ENCODE measurements around the gene CYP39A1.
A peak's percentile ranks its signal among the peaks of the same experiment; 100 is the strongest.

CYP39A1 gene

DNA sequence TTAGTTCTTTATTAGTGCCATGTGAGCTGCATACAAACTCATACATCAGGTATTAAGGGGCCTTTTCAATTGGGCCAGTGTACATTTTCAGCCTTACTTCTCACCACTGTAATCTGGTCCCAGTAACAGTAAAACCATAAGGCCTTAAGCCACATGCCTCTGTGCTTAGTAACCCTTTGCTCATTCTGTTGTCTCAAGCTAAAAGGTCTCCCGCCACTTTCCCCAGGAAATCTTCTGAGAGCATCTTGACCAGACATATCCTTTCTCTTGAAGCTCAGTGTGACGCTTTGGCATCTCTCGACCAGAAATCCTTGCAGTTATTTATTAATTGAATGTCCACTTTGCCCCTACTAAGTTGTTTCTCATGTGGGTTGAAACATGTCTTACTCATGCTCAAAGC, 68.0 kb downstream of the CYP39A1 start:
- DNase-seq: peak; percentile 11

DNA sequence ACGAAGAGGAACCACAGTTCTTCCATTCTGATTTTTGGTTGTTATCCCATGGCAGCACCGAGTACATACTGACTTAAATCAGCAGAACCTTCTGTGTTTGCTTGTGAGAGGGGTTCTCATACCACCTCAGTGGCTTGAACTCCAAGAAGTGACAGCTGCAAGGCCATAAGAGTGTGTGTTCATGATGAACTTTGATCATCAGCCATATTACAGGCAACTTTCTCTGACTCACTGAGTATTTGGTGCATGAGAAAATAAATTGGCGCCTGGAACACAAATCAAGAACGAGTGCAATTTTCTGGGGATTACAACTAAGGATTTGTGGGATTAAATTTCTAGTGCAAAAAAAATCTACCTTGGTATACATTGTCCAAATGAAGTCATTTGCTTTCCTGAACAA, 68.9 kb downstream of the CYP39A1 start:
- DNase-seq: no peak

DNA sequence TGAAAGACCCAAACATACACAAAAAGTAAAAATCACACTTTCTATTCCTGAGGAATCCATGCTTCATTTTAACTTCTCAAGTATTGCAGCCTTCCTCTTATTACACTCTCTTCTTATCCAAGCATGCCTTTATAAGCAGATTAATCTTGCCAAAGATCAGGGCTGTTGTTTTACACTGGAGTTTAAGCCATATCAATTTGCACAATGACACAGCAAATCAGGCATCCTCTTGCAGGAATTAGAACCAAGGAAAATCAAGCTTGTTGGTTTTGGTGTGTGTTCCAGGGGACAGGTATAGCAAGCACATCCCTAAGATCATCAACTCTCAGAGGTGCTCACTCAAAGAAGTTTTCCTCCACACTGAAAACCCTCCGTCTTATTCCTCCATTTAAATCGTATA, 69.5 kb downstream of the CYP39A1 start:
- DNase-seq: no peak

DNA sequence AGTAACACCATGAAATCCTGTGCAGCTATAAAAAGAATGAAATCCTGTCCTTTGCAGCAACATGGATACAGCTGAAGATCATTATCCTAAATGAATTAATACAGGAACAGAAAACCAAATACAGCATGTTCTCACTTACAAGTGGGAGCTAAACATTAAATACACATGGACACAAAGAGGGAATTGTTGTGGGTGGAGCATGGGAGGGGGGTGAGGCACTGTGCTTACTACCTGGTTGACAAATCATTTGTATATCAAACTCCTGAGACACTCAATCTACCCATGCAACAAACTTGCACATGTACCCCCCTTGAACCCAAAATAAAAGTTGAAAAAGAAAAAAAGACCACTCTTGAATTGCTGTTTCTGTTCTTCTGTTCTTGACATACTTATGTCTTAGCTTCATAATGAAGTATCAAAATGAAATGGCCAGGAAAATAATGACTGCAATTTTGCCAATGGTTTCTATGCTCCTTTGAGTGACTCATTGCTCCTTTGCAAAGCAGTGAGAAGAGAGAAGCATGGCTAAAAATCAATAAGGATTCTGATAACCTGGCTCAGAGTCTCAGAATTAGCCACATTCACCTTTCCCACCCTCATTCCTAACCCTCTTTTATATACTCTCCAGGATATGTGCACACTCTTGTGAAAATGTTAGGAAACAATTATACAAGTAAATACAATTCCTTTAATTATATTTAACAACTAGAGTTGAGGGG, 71.0 kb downstream of the CYP39A1 start:
- no peak for DNase-seq

DNA sequence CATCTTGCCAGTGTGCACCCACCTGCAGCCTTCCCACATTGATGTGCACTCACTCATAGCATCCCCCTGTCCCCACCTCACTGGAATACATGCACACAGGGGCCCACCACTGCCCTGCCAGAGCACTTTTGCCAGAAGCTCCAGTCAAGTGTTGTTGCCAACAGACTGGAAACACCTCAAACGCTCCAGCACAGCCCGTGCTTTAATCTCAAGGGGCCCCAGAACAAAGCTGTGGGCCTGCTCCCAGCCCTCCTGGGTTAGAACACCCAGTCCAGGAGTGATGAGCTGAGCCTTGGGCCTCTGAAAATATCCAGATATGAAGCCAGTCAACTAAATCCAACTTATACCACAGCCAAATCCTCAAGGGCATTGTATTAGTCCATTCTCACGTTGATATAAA, 77.1 kb downstream of the CYP39A1 start:
- no peak for DNase-seq

DNA sequence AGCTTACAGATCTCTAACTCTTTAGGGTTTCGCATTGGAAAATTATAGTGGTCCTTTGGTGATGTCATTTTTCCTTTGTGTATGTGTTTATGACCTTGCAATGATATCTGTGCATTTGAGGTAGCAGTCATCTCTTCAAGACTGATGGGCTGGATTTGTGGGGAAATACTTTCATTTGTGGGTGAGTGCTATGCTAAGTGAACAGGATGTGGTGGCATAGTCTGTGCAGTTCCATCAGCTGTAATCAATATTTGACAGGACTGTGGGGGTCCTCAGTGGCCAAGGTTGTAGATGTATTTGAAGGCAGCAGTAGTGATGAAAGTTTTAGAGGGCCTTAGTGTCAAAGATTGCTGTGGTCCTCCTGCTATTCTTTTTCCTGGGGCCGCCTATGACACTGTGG, 79.5 kb downstream of the CYP39A1 start:
- no peak for DNase-seq

DNA sequence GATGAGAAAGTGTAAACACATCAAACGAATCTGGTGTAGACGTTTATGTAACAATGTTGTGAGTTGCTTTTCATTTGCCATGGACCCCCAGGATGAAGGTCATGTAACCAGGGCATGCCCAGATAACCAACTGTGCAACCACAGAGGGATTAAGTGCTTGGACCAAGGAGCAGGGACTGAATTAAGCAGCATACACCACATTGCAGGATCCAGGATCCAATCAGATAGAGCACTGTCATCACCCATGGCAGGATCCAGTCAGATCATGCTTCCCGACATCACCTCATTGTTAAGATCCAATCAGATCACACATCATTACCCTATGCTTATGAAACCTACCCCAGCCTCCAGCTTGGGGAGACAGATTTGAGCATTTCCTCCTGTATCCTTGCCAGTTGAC, 87.1 kb downstream of the CYP39A1 start:
- no peak for DNase-seq

DNA sequence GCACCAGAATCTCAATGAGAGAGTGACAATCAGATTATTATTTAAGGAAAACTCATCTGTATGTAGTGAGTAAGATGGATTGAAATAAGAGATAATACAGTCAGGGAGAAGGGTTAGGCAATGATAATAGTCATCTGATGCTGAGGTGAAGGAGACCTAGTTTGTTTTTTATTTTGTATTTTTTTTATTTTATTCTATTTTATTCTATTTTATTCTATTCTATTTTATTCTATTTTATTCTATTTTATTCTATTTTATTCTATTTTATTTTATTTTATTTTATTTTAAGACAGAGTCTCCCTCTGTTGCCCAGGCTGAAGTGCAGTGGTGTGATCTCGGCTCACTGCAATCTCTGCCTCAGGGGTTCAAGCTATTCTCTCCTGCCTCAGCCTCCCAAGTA, 88.7 kb downstream of the CYP39A1 start:
- no peak for DNase-seq

DNA sequence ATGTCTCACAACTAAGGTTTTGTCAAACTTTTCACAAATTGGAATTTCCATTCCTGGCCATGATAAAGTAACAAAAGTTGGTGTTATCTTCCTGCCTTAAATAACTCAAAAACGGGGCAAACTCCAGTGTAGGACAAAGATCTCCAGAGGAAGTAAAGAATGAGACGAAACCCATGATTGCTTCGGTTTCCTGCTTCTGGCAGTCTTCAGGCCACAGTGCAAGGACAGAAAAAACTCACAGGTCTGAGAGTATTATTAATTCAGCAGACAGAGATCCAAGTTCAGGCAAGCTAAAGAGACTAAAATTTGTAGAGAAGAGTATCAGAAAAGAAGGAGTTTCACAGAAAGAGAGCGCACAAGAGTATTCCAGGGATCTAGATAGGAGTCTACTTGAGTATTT, 96.6 kb downstream of the CYP39A1 start:
- DNase-seq: no peak

DNA sequence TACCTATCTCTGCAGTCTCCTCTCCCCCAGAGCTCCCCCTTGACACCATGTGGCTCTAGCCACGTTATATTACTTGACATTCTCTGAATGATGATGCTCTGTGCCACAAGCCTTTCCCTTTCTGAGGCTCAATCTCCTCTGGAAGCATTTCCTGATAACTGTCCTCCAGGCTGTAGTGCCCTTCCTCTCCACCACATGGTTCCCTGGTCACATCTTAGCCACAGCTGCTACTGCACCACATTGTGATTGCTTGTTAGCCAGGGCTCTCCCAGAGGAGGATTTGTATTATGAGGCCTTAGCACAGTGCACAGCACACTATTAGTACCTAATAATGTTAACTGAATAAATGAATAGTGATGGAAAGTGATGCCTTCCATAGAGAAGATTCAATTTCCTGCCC, 97.5 kb downstream of the CYP39A1 start:
- DNase-seq: no peak

DNA sequence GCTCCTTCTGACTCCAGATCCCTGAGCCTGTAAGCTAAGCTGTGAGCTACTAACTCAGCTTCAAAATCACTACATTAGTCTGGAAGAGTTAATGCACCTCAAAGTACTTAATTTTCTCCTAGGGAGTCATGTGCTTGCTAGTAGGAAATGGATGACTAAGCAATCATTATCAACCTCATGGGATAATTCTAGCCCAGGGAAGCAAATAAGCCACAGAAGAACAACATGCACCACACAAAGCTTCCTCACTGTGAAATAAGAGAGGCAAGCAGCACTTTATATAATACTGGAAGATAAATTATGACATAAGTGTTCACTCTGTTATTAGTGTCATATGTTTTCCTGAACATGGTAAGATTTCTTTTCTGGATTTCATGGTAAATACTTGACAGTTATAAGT, 103.5 kb downstream of the CYP39A1 start:
- no peak for DNase-seq

DNA sequence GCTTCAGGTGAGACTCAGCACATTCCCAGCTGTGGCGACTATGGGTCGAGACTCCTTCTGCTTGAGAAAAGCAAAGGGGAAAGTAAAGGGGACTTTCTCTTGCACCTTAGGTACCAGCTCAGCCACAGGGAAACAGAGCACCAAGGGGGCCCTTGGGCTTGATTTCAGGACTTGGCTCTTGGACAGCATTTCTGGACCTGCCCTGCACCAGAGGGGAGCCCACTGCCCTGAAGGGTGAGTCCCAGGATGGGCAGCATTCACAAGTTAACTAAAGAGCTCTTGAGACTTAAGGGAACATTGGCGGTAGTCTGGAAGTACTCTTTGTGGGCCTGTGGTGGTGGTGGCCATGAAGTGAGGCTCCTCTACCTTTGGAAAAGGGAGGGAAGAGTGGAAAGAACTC, 111.1 kb downstream of the CYP39A1 start:
- DNase-seq: no peak

DNA sequence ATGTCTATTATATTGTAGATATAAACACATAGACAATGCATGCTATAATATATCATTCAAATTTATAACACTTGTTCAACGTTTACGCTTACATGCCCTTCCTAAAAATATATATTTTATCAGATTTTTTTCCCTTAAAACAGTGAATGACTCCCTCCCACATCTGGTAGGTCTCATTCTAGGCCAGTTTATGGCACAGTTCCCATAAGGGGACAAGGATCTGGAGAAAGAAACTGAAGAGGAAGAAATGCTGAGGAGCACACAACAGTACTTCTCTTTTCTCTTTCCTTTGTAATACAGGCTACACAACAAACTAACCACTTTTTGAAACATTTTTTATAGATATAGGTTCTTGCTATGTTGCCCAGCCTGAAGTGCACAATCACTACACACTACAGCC, 112.8 kb downstream of the CYP39A1 start:
- DNase-seq: no peak

DNA sequence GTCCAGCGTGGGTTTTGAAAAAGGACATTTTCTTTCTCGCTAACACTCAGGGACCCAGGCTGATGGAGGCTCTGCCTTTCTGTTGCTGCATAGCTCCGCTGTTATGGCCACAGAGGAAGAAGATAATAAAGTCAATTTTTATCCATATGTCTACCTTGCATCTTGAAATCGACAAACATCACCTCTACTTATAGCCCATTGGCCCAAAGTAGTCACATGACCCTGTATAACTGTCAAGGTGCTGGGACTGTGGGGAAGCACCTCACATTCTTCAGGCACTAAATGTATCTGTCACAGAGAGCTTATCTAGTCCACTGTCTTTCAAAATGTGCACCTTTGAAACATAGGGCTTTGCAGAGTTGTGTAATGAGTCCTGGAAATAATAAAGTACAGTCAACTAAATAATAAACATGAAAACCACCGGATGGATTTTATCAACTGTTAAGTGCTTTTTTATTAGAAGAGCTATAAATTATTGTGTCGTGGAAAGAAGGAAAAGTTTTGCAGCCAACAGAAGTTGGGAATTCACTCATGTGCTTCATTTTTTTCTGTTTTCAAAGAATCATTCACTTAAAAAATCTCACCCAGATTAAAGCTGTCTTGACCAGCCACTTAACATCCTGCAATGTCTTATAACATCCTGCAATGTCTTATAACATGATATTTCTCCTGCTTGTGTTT, 113.7 kb downstream of the CYP39A1 start:
- no peak for DNase-seq

DNA sequence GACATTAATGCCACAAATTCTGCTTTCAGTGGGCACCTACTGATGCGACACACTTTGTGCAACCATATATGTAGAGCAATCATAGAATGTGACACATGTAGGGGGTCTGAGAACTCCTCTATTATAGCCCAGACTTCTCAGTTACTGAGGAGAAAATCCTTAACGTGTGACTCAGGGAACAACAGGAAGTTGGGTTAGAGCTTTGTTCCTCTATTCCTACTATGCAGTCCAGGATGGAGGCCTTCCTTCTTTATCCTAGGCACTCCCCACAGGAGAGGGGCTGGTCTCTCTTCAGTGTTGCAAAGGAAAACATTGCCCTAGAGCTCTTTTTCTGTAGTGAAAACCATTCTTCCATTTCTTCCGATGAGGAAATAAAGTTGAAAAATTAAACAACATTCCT, 121.7 kb downstream of the CYP39A1 start:
- DNase-seq: no peak

DNA sequence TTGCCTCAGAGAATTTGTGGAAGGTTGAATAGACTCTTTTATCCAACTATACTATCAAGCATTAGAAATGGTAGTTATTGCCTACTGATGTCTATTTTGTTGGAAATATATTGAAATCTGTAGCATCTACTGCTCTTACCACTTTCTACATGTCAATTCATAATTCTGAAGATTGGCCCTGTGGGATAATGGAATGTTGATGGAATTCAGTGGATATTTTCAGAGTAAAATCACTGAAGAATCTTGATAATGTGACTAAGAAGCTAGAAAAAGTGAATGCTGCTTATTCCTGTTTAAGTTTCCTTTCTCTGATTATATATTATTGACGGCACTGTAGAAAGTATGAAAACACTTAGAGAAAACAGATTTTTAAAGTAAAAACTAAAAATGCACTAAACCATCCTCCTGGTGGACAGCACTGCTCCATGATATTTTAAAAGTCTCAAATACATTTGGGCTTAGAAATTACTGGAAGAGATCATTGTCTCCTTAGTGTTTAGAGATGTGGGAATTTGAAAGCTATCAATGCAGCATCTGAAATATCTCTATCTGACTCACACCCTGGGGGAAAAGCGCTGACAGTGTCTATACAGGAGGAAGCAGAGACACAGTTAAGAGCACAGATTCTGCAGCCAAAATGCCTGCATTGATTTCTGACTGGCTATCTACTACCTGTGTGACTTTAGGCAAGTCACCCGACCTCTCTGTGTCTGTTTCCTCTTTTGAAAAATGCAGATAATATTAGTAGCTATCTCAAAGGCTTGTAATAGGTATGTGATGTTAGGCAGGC, 123.5 kb downstream of the CYP39A1 start:
- no peak for DNase-seq

DNA sequence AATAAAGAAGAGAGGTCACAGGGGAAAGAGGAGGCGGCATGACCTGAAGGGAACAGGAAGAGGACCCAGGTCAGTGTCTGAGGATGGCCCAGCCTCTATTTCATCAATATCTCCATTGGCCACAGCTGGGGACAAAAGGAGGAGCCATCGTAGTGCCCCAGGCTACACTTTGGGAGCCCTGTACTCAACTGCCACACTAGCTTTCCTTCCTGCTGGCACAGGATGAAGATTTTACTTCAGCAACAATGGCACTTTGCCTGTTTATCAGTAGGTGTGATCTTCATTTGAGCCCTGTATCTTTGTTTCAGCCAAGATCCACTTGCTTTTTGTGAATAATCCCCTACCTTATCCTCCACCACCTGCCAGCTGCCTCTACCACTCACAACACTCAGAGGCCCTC, 126.0 kb downstream of the CYP39A1 start:
- no peak for DNase-seq

DNA sequence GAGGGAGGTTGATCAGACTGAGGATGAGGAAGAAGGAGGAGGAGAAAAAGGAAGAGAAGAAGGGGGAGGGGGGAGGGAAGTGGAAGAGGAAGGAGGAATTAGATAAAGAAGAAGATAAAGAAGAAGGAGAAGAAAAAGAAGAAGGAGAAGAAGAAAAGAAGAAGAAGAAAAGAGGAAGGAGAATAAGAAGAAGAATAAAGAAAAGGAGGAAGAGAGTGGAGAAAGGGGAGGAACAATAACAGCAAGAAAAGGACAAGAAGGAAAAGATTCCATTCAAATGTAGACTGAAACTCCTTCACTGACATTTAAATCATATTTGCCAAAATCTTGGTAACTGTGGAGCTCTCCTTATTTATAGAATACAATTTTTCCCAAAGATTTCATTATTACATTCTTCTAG, 127.0 kb downstream of the CYP39A1 start:
- DNase-seq: no peak

DNA sequence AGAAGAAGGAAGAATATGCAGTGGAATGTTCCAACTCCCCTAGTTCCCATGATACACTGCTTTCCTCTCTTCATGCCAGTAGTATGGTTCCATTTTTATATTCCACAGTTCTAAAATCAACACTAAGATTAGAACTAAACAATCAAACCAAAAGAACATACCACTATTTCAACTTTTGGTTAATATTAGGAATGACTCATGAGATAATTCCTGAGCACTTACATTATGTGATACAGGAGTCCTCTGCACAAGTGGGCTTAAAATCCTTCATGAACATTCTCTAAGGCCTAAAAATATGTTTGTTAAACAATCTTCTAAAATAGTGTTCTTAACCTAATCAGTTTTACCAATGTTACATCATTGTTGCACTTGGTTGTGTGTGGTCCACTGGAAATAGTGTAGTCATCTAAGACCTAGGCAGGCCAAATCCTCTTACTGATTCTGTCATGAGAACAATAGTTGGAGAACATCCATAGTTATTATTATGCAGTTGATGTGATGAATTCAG, 131.1 kb downstream of the CYP39A1 start:
- DNase-seq: peak; percentile 5

DNA sequence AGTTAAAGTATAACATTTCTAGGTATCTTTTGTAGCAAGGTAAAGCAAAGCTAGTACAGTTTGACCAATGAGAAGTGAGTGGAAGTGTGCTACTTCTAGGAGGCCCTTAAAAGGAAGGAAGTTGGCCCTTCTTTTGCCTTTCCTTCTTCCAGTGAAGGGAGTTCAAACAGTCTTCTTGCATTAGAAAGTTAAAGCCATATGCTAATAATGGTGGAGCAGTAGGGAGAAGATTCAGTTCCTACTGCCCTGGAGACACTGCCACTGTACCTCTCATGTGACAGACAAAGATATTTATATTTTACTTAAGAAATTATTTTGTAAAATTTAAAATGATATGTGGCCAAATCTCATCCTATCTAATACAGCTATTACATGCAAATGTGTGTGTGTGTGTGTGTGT, 135.4 kb downstream of the CYP39A1 start:
- no peak for DNase-seq

DNA sequence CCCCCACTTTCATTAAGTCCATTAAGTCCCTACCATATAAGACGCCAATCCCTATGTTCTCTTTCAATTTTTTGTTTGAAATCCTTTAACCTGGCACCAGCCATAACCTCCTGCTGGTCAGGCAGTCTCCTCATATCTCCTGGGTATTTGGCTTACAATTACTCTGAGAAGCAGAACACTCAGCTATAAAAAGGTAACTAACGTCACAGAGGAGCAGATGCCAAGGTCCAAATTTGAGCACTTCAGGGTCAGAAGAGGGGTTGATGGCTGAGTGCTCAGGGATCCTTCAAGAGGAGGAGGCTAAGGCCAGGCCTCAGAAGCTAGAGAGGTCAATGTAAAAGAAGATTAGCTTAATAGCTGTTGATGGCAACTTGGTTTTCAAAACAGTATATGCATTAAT, 139.1 kb downstream of the CYP39A1 start:
- no peak for DNase-seq

DNA sequence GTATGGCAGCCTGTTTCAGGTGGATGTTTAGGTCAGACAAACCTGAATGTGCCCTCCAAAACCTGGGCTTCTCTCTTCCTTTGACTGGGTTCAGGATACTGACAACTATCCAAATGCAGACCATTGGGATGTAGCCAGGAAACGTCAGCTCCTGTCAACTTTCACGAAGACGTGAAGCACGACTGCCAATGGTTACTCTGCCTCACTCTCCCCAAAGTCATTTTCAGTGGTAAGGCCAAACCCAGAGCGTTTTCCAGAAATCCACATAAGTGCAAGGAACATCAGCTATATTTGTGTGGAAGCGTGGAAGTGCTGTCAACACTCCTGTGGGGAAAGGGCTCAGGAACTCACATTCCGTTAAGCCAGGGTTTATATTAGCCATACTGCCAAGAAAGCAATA, 141.3 kb downstream of the CYP39A1 start:
- DNase-seq: no peak

DNA sequence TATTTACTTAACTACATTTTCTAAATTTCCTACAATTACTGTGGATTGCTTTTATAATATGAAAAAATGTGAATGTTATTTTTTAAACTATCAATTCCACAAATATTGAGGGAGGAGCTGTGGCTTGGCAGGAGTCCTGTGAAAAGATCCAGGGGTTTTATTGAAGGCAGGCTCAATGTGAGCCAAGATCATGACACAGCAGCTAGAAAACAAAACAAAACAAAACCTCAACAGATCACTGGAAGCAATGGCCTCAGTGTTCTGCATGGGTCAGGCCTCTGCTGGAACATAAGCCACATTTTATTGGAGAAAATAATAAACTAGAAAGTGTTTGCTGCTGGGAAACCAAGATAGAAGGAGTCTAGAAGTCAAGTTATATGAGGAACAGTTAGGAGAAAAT, 142.0 kb downstream of the CYP39A1 start:
- peak; percentile 63 for DNase-seq

DNA sequence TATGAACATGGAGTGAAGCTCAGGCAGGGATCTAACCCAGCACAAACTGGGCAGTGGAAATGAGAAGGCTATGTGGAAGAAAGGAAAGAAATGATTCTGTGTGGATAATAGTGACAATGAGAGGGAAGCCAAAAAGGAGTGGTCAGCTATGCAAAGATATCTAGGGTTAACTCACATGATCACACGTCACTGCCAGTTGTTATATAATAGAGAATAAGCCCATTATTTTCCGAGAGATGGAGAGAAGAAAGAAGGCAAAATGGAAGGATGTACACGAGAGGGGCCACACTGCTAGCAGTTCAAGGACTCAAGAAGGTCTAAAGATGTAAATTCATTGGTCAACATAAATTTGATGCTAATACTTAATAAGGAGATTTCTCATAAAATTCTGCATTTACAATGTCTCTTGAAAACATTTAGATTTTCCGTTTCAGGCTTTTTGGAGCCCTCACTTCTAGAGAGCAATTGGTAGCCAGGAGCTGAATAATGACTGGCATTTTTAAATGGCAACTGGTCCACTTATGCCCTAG, 142.6 kb downstream of the CYP39A1 start:
- DNase-seq: no peak

All from HCEC 1CT (cell line).